GM12878 (cell line): ENCODE measurements around the gene CYP2A7.
"Not testable (repeated sequence)": the region's sequence is repeated elsewhere in the genome, so short reads cannot be mapped to it uniquely, and the experiment has no call there.

Source experiments
- ESRRA ChIP-seq: IDR thresholded peaks from 2 replicates; pipeline ENCODE4 v1.6.1; 2012; ENCODE audit warnings: mild to moderate bottlenecking, low read length, improper control_type of control experiment
- TF ChIP-seq, protein P1 (sequence below), 3 experiments: IDR thresholded peaks in 2 of 3; conservative IDR thresholded peaks in 1 of 3; 2 replicates each; pipeline ENCODE4 v1.5.1; 2011; ENCODE audit warnings: low read depth in 3 of 3, low read length in 3 of 3, mild to moderate bottlenecking in 3 of 3, control low read depth in 2 of 3, moderate library complexity in 2 of 3, inconsistent platforms in 1 of 3, mixed read lengths in 1 of 3; ENCODE audit not compliant: control insufficient read depth in 2 of 3, insufficient read depth in 1 of 3; ENCODE audit errors: extremely low read depth in 1 of 3

DNA sequence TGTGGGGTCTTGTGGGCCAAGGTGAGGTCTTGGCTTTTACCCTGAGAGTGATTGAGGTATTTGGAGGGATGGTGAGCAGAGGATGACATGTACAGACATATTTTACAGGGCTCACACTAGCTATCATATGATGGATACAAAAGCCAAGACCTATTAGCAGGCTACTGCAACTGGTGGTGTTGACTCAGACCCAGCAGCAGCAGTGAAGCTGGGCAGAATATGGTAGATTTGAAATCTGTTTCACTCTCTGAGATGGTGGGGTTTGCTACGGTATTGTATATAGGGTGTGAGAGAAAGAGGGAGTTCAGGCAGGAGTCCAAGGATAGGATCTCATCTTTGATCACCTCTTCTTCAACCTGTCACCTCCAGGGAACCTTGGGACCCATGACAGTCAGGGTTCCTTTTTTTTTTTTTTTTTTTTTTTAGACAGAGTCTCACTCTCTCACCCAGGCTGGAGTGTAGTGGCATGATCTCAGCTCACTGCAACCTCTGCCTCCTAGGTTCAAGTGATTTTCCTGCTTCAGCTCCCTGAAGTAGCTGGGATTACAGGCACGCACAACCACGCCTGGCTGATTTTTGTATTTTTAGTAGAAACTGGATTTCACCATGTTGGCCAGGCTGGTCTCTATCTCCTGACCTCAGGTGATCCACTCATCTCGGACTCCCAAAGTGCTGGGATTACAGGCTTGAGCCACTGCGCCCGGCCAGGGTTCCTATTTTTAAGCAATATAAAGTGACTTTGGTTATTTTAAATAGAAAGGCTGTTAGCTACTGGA is 20.1 kb upstream of the CYP2A7 start:
- TF ChIP-seq, protein P1, sequence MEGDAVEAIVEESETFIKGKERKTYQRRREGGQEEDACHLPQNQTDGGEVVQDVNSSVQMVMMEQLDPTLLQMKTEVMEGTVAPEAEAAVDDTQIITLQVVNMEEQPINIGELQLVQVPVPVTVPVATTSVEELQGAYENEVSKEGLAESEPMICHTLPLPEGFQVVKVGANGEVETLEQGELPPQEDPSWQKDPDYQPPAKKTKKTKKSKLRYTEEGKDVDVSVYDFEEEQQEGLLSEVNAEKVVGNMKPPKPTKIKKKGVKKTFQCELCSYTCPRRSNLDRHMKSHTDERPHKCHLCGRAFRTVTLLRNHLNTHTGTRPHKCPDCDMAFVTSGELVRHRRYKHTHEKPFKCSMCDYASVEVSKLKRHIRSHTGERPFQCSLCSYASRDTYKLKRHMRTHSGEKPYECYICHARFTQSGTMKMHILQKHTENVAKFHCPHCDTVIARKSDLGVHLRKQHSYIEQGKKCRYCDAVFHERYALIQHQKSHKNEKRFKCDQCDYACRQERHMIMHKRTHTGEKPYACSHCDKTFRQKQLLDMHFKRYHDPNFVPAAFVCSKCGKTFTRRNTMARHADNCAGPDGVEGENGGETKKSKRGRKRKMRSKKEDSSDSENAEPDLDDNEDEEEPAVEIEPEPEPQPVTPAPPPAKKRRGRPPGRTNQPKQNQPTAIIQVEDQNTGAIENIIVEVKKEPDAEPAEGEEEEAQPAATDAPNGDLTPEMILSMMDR (IDR thresholded peaks at IDR 0.05 in 2 of 3, conservative IDR thresholded peaks at IDR 0.05 in 1 of 3; ENCODE audit: control insufficient read depth in 2 of 3, extremely low read depth in 1 of 3, insufficient read depth in 1 of 3, low read depth in 3 of 3, low read length in 3 of 3): not testable (repeated sequence)
- TF ChIP-seq ESRRA: not testable (repeated sequence)
